ENCODE data around the gene ELOA2.

Gene ELOA2, protein sequence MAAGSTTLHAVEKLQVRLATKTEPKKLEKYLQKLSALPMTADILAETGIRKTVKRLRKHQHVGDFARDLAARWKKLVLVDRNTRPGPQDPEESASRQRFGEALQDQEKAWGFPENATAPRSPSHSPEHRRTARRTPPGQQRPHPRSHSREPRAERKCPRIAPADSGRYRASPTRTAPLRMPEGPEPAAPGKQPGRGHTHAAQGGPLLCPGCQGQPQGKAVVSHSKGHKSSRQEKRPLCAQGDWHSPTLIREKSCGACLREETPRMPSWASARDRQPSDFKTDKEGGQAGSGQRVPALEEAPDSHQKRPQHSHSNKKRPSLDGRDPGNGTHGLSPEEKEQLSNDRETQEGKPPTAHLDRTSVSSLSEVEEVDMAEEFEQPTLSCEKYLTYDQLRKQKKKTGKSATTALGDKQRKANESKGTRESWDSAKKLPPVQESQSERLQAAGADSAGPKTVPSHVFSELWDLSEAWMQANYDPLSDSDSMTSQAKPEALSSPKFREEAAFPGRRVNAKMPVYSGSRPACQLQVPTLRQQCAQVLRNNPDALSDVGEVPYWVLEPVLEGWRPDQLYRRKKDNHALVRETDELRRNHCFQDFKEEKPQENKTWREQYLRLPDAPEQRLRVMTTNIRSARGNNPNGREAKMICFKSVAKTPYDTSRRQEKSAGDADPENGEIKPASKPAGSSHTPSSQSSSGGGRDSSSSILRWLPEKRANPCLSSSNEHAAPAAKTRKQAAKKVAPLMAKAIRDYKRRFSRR

DNA sequence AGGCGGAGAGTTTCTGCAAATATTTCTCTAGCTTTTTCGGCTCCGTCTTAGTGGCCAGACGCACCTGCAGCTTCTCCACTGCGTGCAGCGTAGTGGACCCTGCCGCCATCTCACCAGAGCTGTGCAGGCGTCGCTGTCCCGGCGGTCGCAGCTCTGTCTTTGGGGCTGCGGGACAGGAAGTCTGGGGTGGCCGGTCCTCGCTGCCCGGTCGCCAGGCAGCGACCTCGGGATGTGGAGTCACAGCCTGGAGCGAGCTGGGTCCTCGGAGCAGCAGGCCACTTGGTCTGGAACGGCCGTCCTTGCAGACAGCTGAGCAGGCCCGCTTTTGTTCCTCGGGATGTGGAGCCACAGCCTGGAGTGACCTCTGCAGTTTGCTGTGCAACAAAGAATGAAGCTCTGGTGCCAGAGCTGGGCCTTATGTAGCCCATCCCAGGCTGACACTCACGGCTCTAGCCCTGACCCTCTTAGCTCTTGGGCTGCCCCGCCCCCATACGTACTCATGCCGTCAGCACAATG is at the start of gene ELOA2:
TSS of gene ELOA2 (minus strand) at position 466 of the 516 bp plus-strand sequence. CDS start at position 109, 357 bp downstream.
- no peak for TF ChIP-seq CTCF (IDR thresholded peaks at IDR 0.05; ENCODE audit: low read depth, low read length, missing control alignments)
- H3K4me3 ChIP-seq (replicated peaks; ENCODE audit: low read depth, low read length), result no peak within 1 kb of the TSS
- no peak for DNase-seq (ENCODE audit: extremely low read depth, low read depth)

DNA sequence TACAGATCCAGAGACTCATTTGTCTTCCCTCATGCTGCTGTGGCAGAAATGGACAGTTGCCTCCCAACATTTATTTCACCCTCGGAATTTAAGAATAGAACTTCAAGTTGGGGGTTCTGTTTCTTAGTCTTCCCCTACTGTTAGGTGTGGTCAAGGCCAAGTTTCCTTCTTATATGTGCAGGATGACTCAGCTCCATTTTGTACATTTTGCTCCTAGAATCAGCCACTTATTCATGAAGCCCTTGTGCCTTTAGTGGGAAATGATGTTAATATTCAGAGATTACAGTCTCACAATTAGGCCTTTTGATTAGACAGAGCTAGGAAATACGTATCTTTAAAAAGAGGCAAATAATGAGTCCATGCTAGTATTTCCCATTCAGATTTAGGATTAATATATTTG is 46.2 kb upstream of the ELOA2 start:
- TF ChIP-seq CTCF (IDR thresholded peaks at IDR 0.05; ENCODE audit: low read depth, low read length, missing control alignments), result no peak
- no peak for DNase-seq (ENCODE audit: extremely low read depth, low read depth)
- no peak overlapping the region for H3K4me3 ChIP-seq (replicated peaks; ENCODE audit: low read depth, low read length)

GRCh38 chr18:47080872-47081271 is 45.5 kb upstream of the ELOA2 start:
- no peak overlapping the region for H3K4me3 ChIP-seq (replicated peaks; ENCODE audit: low read depth, low read length)
- DNase-seq (ENCODE audit: extremely low read depth, low read depth), result no peak
- TF ChIP-seq CTCF (IDR thresholded peaks at IDR 0.05; ENCODE audit: low read depth, low read length, missing control alignments), result no peak

DNA sequence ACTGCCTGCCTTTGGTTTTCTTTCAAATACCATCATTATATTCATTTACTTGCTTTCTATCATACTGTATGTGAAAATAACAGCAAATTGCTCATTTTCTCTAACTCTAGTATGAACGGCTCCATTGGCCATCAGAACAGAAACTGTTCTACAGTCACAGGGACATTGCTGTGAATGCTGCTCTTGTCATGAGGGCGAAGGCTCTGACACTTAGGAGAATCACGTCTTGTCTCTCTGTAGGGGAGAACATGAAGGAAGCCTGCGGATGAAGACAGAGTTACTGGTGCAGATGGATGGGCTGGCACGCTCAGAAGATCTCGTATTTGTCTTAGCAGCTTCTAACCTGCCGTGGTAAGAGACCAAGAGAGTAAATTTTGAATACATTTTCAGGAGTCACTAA is 41.7 kb upstream of the ELOA2 start:
- no peak overlapping the region for H3K4me3 ChIP-seq (replicated peaks; ENCODE audit: low read depth, low read length)
- no peak for TF ChIP-seq CTCF (IDR thresholded peaks at IDR 0.05; ENCODE audit: low read depth, low read length, missing control alignments)

GRCh38 chr18:47075098-47075883 is 39.9 kb upstream of the ELOA2 start:
- no peak for TF ChIP-seq CTCF (IDR thresholded peaks at IDR 0.05; ENCODE audit: low read depth, low read length, missing control alignments)
- no peak overlapping the region for H3K4me3 ChIP-seq (replicated peaks; ENCODE audit: low read depth, low read length)
- DNase-seq (ENCODE audit: extremely low read depth, low read depth), result peak; percentile 51

More for the DNA sequence above, 41.7 kb upstream of the ELOA2 start:
- no peak for DNase-seq (ENCODE audit: extremely low read depth, low read depth)

- TF ChIP-seq CTCF (IDR thresholded peaks at IDR 0.05; ENCODE audit: low read depth, low read length, missing control alignments), result no peak
- DNase-seq (ENCODE audit: extremely low read depth, low read depth), result no peak
- no peak overlapping the region for H3K4me3 ChIP-seq (replicated peaks; ENCODE audit: low read depth, low read length)
Measured at GRCh38 chr18:47067648-47068047, 32.2 kb upstream of the ELOA2 start.

Data from HFF-Myc (cell line).